ENCODE data around the gene KLK14.

KLK14 gene

GRCh38 chr19:51107406-51108065 is 24.8 kb upstream of the KLK14 start:
- DNase-seq = peak in 1 of 3 donors; percentile 32

GRCh38 chr19:51103926-51104341 is 21.2 kb upstream of the KLK14 start:
- no peak for DNase-seq

- DNase-seq = no peak
Measured at GRCh38 chr19:51102991-51103390, 20.3 kb upstream of the KLK14 start.

GRCh38 chr19:51101171-51101865 is 18.6 kb upstream of the KLK14 start:
- DNase-seq = peak in 1 of 3 donors; percentile 25

GRCh38 chr19:51100601-51101000 is 17.9 kb upstream of the KLK14 start:
- DNase-seq = no peak

- DNase-seq = no peak
Measured at GRCh38 chr19:51099047-51099382, 16.3 kb upstream of the KLK14 start.

GRCh38 chr19:51098365-51099046 is 15.8 kb upstream of the KLK14 start:
- peak; percentile 39 to 64 (median 53) for DNase-seq

- DNase-seq = no peak
Measured at GRCh38 chr19:51097796-51098195, 15.1 kb upstream of the KLK14 start.

- peak; percentile 56 to 83 (median 59) for DNase-seq
Measured at GRCh38 chr19:51097166-51097738, 14.6 kb upstream of the KLK14 start.

GRCh38 chr19:51096473-51097165 is 13.9 kb upstream of the KLK14 start:
- DNase-seq = peak in 1 of 3 donors; percentile 21

- peak; percentile 40 to 65 (median 54) for DNase-seq
Measured at GRCh38 chr19:51094696-51095279, 12.1 kb upstream of the KLK14 start.

- no peak for DNase-seq
Measured at GRCh38 chr19:51093510-51094345, 11.0 kb upstream of the KLK14 start.

- DNase-seq = no peak
Measured at GRCh38 chr19:51093101-51093500, 10.4 kb upstream of the KLK14 start.

GRCh38 chr19:51091895-51092873 is 9.5 kb upstream of the KLK14 start:
- DNase-seq = no peak

GRCh38 chr19:51091126-51091525 is 8.4 kb upstream of the KLK14 start:
- no peak for DNase-seq

- no peak for DNase-seq
Measured at GRCh38 chr19:51090471-51090870, 7.8 kb upstream of the KLK14 start.

GRCh38 chr19:51089786-51090185 is 7.1 kb upstream of the KLK14 start:
- DNase-seq = no peak

- DNase-seq = no peak
Measured at GRCh38 chr19:51086153-51086850, 3.6 kb upstream of the KLK14 start.

- no peak for DNase-seq
Measured at GRCh38 chr19:51084505-51084904, 1.8 kb upstream of the KLK14 start.

GRCh38 chr19:51083783-51084182 is 1.1 kb upstream of the KLK14 start:
- no peak for DNase-seq

Measured in suppressor macrophage treated with lipopolysaccharide for 1 hour (primary cell).